Keratinocyte (primary cell): ENCODE measurements around the gene PDZD2.

Experiments
- EZH2 ChIP-seq: IDR thresholded peaks from one replicate; pipeline ENCODE4 v1.6.1; 2012; ENCODE audit warnings: inconsistent platforms, mild to moderate bottlenecking, low read length, moderate library complexity
- TF ChIP-seq, protein P1 (sequence below), 3 experiments: IDR thresholded peaks in 1 of 3; conservative IDR thresholded peaks in 1 of 3; optimal IDR thresholded peaks in 1 of 3; 2 replicates in 2 of 3; 3 replicates in 1 of 3; pipeline versions ENCODE3 to v1.5.1; 2011; ENCODE audit warnings: low read length in 3 of 3, mild to moderate bottlenecking in 3 of 3, moderate library complexity in 2 of 3, control low read depth in 1 of 3, inconsistent platforms in 1 of 3; ENCODE audit not compliant: insufficient read depth in 2 of 3; ENCODE audit errors: extremely low read depth in 1 of 3

- TF ChIP-seq, protein P1, sequence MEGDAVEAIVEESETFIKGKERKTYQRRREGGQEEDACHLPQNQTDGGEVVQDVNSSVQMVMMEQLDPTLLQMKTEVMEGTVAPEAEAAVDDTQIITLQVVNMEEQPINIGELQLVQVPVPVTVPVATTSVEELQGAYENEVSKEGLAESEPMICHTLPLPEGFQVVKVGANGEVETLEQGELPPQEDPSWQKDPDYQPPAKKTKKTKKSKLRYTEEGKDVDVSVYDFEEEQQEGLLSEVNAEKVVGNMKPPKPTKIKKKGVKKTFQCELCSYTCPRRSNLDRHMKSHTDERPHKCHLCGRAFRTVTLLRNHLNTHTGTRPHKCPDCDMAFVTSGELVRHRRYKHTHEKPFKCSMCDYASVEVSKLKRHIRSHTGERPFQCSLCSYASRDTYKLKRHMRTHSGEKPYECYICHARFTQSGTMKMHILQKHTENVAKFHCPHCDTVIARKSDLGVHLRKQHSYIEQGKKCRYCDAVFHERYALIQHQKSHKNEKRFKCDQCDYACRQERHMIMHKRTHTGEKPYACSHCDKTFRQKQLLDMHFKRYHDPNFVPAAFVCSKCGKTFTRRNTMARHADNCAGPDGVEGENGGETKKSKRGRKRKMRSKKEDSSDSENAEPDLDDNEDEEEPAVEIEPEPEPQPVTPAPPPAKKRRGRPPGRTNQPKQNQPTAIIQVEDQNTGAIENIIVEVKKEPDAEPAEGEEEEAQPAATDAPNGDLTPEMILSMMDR (optimal IDR thresholded peaks at IDR 0.05 in 1 of 3, IDR thresholded peaks at IDR 0.05 in 1 of 3, conservative IDR thresholded peaks at IDR 0.05 in 1 of 3; ENCODE audit: extremely low read depth in 1 of 3, insufficient read depth in 2 of 3, low read length in 3 of 3), result no peak
- TF ChIP-seq EZH2, result no peak
Observed at GRCh38 chr5:32008746-32009145, 369.8 kb downstream of the PDZD2 start.
